GM03348 (cell line): Measurements from ENCODE around the gene C1QTNF6.

Experiments
- DNase-seq: peaks from one replicate; pipeline ENCODE4 v3.0.0; 2012; ENCODE audit warnings: low spot score

Gene C1QTNF6

DNA sequence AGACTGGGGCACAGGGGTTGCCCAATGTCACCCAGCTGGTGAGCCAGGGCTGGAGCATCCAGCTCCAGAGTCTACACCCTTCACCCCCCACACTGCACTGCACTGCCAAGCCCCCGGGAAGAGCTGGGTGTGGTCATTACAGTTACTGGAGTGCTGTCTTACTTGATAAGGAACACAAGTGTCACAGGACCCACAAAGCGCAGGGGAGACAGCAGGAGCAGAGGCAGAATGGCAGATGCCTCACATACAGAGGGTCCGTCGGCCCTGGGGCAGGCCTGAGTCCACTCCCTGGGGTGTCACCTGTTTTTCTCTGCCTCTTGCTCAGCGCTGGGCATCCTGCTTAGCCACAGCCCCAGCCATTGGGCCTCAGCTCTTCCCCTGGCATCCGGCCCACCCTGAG lies 46.1 kb downstream of the C1QTNF6 start:
- DNase-seq: no peak

DNA sequence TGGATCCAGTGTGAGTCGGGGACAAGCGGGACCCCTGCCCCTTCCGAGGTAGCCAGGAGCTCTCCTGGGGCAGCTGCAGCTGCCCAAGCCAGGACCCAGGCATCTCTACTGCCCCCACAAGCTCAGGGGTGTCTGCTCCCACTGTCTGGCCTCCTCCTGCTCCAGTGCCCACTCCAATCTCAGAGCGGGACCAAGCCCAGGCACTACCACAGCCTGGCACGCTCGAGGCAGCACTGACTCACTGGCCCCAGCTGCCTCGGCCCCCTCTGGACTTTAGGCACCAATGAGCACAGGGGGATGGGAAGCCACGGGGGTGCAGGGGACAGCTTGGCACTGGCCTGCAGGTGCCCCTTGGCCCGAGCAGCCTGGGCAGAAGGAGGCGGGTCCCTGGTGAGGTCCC lies 46.6 kb downstream of the C1QTNF6 start:
- no peak for DNase-seq

DNA sequence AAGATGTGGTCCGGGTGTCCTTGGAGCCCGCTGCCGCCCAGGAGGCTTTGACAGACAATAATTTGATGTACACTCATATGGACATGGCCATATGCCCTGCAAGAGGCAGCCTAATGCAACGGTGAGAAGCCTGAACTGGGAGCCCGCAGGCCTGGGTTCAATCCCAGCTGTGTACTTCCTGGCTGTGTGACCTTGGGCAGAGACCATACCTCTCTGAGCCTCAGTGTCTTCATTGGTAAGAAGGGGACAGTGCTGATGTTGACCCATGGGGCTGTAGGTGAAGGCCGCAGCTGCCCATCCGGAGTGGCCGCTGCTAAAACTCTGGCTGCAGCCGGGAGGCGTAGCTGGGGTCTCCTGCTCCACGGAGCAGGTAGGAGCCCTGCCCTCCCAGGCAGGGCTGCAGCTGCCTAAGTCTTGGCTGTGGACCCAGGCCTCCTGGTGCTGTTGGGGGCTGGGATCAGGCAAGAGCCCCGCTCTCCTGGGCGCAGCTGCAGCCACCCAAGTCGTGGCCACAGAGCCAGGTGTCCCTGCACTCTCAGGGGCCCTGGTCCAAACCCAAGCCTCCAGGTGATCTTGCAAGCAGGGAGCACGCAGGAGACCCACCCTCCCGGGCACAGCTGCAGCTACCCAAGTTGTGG lies 47.2 kb downstream of the C1QTNF6 start:
- no peak for DNase-seq

DNA sequence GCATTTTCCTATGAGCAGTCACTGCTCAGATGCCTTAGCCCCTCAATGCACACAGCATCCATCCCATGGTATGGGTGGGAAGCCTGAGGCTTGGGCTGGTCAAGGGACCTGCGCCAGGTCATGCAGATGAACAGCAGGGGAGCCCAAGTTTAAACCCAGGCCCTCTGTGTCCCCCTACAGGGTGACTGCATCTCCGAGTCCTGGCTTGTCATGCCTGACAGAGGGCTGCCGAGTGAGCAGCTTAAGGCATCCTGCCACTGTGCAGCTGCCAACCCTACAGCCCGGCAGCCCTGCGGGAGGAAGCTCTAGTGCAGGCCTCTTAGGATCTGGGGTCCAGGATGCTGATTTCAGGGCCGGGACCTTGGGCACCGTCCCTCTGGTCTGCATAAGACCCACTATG lies 48.3 kb downstream of the C1QTNF6 start:
- no peak for DNase-seq

DNA sequence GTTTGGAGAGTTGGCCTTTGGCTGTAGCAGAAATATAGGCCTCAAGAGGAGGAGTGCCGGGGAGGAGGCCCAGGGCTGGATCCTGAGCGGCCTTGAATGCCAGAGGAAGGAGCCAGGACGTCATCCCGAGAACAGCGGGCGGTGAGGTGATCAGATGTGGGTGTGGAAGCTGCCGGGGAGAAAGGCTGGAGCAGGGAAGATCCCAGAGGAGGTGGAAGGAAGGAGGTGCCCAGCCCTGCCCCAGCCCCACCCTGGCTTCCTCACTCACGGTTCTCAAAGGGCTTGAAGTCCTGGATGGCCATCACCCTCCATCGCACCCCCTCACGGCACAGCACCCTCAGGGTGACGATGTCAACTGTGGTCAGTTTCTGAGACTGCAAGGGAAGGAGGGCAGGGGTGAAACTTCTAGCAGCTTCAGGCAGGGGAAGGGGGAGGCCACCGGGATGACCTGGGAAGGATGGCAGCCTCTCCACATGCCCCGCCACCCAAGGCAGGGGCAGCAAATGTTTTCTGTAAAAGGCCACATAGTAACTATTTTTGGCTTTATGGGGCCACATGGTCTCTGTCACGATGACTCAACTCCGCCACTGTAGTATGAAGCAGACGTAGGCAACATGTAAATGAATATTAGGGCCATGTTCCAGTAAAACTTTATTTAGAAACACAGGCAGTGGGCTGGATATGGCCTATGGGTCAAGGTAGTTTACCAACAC lies 49.0 kb downstream of the C1QTNF6 start:
- no peak for DNase-seq

DNA sequence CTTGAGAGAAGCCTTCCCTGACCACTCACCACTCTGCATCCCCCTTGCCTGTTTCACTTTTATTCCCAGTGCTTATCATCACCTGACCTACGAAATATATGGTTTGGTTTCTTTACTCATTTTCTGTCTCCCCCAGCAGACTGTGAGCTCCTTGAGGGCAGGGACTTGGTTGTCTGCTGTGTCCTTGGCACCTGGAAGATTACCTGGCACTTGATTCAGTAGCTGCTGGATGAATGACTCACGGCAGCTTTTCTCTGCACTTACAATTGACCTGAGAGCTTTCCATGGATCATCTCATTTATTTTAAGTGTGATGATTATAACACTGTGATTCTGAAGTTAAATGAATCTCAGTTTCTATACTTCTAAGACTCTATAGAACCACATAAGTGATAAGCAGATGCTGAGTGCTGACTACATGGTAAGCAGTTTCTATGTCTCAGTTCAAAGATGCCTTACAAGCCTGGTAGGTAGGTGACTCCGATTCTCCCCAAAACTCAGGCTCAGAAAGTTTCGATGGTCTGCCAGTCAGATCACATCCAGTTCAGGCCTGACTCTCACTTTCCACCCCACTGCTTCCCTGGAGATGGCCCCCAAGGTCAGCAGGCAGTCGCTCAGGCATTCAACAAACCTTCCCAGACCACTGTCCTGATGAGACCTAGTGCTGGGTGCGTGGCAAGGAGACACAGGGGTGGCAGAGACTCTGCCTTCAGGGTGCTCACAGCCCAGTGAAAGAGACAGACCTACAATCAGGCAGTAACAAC lies 50.0 kb downstream of the C1QTNF6 start:
- no peak for DNase-seq

DNA sequence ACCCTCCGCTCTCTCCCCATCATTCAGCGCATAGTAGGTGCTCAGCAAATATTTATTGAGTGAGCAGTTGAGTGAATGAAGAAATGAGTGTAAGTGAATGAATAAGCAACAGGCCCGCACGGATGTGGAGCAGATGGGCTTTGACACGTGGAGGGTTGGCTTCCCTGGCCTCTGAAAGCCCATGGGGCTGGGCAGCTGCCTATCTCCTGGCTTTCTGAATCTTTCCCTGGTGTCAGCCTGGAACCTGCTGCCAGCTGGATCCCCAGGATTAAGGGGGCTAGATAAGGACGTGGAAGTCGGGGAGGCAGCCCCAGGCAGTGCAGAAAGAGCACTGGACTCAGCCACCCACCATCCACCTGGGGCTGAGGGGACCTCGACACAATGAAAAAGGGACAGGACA lies 50.9 kb downstream of the C1QTNF6 start:
- DNase-seq: no peak

DNA sequence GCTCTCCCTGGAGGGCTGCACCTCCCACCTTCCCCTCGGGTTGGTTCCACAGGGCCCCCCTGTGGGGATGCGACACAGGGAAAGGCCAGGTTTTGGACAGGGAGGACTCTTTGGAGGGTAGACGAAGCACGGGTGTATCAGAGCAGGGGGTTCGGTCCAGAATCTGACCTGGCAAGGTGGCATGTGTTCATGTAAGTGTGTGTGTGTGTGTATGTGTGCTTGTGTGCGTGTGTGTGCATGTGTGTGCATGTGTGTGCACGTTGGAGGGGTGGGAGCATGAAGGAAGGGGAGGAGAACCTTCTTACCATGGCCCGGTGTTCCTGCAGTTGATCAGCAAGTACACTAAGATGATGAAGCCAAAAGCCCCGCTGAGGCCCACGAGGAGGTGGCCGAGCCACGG lies 53.0 kb downstream of the C1QTNF6 start:
- no peak for DNase-seq

DNA sequence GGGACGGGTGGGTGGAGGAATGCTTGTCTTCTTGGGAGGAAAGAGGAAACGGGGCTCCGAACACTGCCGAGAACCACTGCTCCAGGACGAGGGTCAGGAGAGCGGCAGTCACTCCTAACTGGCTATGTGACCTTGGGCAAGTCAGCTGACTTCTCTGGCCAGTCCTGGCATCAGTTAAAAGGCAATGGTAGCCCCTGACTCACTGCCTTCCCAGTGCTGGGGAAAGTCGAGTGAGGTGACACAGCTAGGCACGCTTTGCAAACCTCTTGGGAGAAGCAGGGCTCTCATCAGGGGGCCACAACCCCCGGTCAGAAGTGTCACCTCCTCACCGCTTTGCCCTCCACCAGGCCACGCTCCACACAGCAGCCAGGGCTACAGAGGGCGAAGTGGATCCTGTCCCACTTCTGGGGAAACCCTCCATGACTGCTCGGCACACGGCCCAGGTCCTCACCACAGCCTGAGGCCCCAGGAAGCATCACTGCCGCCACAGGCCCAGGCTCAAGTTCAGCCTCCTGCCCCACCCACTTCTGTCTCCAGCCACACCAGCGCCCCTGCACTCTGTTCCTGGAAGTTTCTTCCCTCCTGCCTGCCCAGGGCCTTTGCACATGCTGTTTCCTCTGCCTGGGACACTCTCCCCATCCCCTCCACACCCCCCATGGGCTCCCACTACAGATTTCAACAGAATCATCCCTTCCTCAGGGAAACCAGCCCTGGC lies 54.6 kb downstream of the C1QTNF6 start:
- no peak for DNase-seq

DNA sequence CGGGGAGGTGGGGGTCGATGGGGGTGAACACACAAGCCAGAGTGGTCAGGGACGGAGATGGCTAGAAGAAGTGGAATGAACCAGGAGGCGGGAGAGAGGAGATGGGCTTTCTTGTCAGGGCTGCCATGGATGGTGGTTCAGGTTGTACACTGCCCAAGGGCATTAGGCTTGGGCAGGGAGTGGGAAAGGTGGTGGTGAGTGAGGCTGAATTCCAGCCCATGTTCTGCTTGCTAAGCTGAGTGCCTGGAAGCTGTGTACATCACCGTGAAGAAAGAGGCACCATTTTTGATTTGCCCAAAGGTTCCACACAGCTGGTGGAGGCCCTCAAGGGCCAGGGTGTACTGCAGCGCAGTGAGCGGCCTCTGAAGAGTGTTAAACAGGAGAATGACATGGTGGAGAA lies 55.3 kb downstream of the C1QTNF6 start:
- no peak for DNase-seq
